Measurements from ENCODE around the gene QDPR. TPM values are rescaled to one million over a fixed set of nuclear protein-coding genes. Genes with fewer than 3 reads are reported as not detected.

Gene QDPR
- total and polyA plus RNA-seq, 4 donors, result 23.4 to 45.4 (median 31.4) TPM

DNA sequence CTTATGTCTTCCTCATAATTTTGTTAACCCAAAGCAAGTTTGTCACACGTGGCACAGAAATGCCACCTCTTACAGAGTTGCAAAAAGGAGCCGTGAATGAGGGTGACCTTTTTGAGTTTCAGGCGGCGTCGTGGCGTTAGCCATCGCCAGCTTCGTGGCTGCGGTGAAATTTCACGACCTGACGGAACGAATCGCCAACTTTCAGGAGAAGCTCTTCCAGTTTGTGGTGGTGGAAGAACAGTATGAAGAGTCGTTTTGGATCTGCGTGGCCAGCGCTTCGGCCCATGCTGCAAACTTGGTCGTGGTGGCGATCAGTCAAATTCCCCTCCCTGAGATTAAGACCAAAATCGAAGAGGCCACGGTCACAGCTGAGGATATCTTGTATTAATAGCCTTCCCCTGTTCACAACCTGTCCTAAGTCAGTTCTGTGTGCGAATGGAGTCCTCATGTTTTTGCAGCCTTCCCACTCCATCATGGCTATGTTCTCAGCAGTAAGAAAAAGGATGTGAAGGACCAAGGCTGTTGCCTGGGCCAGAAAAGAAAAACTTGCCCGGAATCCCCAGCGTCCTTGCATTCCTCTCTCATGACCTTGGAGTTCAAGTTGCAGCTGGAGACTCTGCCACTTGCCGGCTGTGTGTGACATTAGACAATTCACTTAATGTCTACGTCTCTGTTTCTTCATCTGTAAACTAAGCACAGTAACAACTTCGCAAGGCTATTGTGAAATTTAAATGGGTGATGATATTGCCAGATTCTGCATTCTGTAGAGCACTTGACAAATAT, 15.0 kb upstream of the QDPR start:
- no peaks in the 10 kb centered on the region for H3K9me3 ChIP-seq (ENCODE audit: control insufficient read depth in 4 of 4, insufficient read depth in 3 of 4, low read length in 3 of 4)
- H3K9ac ChIP-seq (ENCODE audit: insufficient read depth in 1 of 2, low read length in 2 of 2), result no peak overlapping the region
- no peaks in the 10 kb centered on the region for H3K36me3 ChIP-seq (ENCODE audit: control insufficient read depth in 4 of 4, insufficient read depth in 4 of 4, low read length in 4 of 4)
- H3K27me3 ChIP-seq (ENCODE audit: control insufficient read depth in 3 of 3, insufficient read depth in 3 of 3, low read length in 2 of 3), result no peaks in the 10 kb centered on the region
- ATAC-seq (ENCODE audit: insufficient read depth, low FRiP score) (no peak), DNase-seq (peak; percentile 31 to 39 (median 34))
- H3K27ac ChIP-seq (ENCODE audit: low read depth in 1 of 2, low read length in 1 of 2), result no peak overlapping the region
- TF ChIP-seq, protein P1, sequence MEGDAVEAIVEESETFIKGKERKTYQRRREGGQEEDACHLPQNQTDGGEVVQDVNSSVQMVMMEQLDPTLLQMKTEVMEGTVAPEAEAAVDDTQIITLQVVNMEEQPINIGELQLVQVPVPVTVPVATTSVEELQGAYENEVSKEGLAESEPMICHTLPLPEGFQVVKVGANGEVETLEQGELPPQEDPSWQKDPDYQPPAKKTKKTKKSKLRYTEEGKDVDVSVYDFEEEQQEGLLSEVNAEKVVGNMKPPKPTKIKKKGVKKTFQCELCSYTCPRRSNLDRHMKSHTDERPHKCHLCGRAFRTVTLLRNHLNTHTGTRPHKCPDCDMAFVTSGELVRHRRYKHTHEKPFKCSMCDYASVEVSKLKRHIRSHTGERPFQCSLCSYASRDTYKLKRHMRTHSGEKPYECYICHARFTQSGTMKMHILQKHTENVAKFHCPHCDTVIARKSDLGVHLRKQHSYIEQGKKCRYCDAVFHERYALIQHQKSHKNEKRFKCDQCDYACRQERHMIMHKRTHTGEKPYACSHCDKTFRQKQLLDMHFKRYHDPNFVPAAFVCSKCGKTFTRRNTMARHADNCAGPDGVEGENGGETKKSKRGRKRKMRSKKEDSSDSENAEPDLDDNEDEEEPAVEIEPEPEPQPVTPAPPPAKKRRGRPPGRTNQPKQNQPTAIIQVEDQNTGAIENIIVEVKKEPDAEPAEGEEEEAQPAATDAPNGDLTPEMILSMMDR (IDR thresholded peaks at IDR 0.05; ENCODE audit: control extremely low read depth, extremely low read depth), result no peak
- no peaks in the 10 kb centered on the region for H3K4me1 ChIP-seq (ENCODE audit: control insufficient read depth in 5 of 5, insufficient read depth in 5 of 5, low read length in 5 of 5)
- WGBS, 2 donors, result 85 to 87% methylated on average over 27 of the region's 27 CpGs
- no peak overlapping the region for H3K4me3 ChIP-seq

GRCh38 chr4:17523662-17524061, 11.8 kb upstream of the QDPR start:
- Histone ChIP-seq H3K27me3 (ENCODE audit: control insufficient read depth in 3 of 3, insufficient read depth in 3 of 3, low read length in 2 of 3) (no peaks in the 10 kb centered on the region), H3K4me1 (ENCODE audit: control insufficient read depth in 5 of 5, insufficient read depth in 5 of 5, low read length in 5 of 5) (no peaks in the 10 kb centered on the region), H3K4me3 (no peak overlapping the region), H3K27ac (ENCODE audit: low read depth in 1 of 2, low read length in 1 of 2) (no peak overlapping the region), H3K36me3 (ENCODE audit: control insufficient read depth in 4 of 4, insufficient read depth in 4 of 4, low read length in 4 of 4) (no peaks in the 10 kb centered on the region), H3K9me3 (ENCODE audit: control insufficient read depth in 4 of 4, insufficient read depth in 3 of 4, low read length in 3 of 4) (no peaks in the 10 kb centered on the region), H3K9ac (ENCODE audit: insufficient read depth in 1 of 2, low read length in 2 of 2) (no peak overlapping the region)
- no peak for DNase-seq
- 23 to 31% methylated on average over 2 of the region's 2 CpGs for WGBS, 2 donors
- TF ChIP-seq, protein P1 (IDR thresholded peaks at IDR 0.05; ENCODE audit: control extremely low read depth, extremely low read depth), result no peak
- ATAC-seq (ENCODE audit: insufficient read depth, low FRiP score), result no peak

- ATAC-seq (ENCODE audit: insufficient read depth, low FRiP score) (no peak), DNase-seq (no peak)
- TF ChIP-seq, protein P1 (IDR thresholded peaks at IDR 0.05; ENCODE audit: control extremely low read depth, extremely low read depth), result no peak
- Histone ChIP-seq H3K27ac (ENCODE audit: low read depth in 1 of 2, low read length in 1 of 2) (no peak overlapping the region), H3K36me3 (ENCODE audit: control insufficient read depth in 4 of 4, insufficient read depth in 4 of 4, low read length in 4 of 4) (no peaks in the 10 kb centered on the region), H3K9ac (ENCODE audit: insufficient read depth in 1 of 2, low read length in 2 of 2) (no peak overlapping the region), H3K27me3 (ENCODE audit: control insufficient read depth in 3 of 3, insufficient read depth in 3 of 3, low read length in 2 of 3) (peaks cover 0 to 5% (median 3%) of the 10 kb centered on the region in 3 donors), H3K9me3 (ENCODE audit: control insufficient read depth in 4 of 4, insufficient read depth in 3 of 4, low read length in 3 of 4) (no peaks in the 10 kb centered on the region), H3K4me1 (ENCODE audit: control insufficient read depth in 5 of 5, insufficient read depth in 5 of 5, low read length in 5 of 5) (no peaks in the 10 kb centered on the region), H3K4me3 (no peak overlapping the region)
- 92 to 95% methylated on average over 5 of the region's 5 CpGs for WGBS, 2 donors
Observed at GRCh38 chr4:17521595-17521994, 9.7 kb upstream of the QDPR start.
